Stimulated activated CD4-positive, alpha-beta T cell treated with anti-CD3 and anti-CD28 coated beads, TNF-alpha, amount 100 ng/mL, for 48 hours (primary cell): ENCODE data around the gene TRIL.

Experiments
- DNase-seq, 3 donors: peaks; one replicate each; pipeline ENCODE4 v3.0.0-alpha.2; 2020; ENCODE audit warnings: low read depth in 3 of 3

Gene TRIL

GRCh38 chr7:28983396-28984190 is 25.5 kb upstream of the TRIL start:
- DNase-seq, result no peak

- DNase-seq, result no peak
These were observed 23.0 kb upstream of the TRIL start for GRCh38 chr7:28981161-28981465.

- no peak for DNase-seq
These were observed 22.5 kb upstream of the TRIL start for GRCh38 chr7:28980451-28981160.

- no peak for DNase-seq
These were observed 21.6 kb upstream of the TRIL start for GRCh38 chr7:28979776-28980175.

- DNase-seq, result no peak
These were observed 19.8 kb upstream of the TRIL start for GRCh38 chr7:28977881-28978280.

- DNase-seq, result no peak
These were observed 17.9 kb upstream of the TRIL start for GRCh38 chr7:28976022-28976421.

GRCh38 chr7:28973591-28973990 is 15.5 kb upstream of the TRIL start:
- DNase-seq, result no peak

DNA sequence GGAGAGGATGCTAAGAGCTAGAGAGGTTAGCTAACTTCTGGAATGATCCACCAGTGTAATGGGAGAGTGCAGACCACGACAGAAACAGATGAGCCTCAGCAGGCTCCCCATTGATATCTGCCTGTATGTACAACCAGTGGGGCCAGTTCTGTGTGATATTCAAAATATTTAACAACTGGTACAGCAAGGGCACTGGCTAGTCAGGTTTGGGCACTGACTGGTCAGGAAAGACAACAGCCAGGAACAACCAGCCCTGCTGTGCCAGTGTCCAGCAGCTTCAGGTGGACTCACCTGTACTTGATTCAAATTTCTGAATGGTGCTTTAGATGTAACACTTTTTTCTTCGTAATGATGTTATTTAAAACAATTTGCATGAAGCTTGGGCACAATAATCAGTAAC is 5.9 kb upstream of the TRIL start:
- no peak for DNase-seq

DNA sequence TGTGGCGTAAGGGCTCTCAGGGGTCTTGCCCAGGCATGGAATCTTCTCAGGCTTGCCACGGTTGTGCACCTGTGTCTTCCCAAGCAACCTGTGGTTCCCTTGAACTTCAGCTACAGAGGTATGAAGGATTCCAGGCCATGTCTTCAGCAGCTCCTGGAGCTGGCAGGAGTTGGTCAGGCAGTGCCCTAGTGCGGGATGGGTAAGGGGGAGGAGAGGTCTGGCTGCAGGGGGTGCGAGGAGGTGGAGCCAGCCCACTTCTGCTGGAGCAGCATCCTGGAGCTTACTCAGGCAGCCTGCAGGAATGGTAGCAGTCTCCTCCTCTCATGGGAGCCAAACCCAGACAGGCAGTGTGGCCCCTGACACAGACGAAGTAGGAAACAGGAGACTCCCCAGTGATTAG is 3.8 kb upstream of the TRIL start:
- DNase-seq, result no peak

DNA sequence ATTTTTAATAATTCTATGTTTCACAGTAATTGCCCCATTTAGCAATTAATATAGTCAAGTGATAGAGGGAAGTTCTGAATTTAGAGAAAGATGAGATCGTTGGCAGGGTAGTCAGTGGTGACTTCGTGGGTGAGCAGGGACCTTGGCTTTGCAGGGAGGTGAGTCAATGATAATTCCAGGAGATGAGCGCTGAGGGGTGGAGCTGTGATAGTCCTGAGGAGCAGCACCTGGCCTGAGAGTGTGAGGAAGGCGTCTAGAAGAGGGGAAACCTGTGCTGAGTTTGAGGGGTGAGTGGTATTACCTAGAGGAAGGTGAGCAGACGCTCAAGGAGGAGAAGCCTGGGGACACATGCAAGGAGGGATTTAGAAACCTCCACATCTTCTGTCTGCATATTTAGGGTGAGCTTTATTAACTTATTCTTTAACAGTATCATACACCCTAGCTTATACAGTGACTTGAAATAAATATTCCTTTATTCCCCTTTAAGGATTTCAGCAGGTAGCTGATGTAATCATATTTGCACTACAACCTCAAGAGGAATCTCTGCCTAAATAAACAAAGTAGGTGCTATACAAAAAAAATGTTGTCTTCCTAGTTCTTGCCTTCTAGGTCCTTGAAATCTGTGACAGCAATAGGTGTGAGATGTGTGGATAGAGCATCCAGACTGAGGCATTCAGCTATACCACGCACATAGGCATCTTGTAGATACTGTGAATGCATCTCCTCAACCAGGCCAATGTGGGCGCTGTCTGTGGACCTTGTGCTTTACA is 2.1 kb upstream of the TRIL start:
- no peak for DNase-seq

DNA sequence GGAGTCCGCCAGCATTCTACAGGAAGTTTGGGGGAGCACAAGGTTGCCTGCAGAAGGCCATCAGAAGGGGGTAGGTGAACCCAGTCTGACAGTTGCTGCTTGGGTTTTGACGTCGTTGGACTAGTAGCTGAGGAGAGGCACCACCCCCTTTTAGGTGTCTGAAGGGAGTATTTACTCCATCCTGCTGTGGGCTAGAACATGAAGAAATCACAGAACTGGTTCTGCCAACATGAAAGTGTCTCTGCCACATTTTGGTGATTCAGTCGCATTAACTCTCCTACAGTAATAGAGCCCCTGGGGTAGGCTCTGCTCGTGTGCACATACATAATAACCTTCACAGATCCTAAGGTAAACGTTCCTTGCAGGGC is 834 bp upstream of the TRIL start:
- DNase-seq, result no peak

DNA sequence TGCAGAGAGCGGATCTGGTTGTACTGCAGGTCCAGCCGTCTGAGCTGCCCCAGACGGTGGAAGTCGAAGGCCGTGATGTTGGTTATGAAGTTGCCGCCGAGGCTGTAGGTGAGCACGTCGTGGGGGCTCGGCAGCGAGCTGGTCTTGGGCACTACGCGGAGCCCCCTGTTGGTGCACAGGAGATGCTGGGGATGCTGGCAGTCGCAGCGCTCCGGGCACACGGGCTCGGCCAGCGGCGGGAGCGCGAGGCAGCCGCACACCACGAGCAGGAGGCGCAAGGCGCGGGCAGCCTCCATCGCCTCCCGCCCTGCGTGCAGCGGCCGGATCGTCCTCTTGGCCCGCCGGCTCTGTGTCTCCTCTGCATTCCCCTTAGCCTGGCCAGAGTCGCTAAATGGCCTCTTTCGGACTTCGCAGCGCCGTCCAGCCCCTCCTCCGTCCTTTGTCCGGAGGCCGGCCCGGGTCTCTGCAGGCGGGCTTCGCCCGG is 337 bp downstream of the TRIL start:
- DNase-seq, result no peak

GRCh38 chr7:28957064-28957750 is 923 bp downstream of the TRIL start:
- DNase-seq, result no peak

- no peak for DNase-seq
These were observed 1.5 kb downstream of the TRIL start for GRCh38 chr7:28956608-28957063.

- no peak for DNase-seq
These were observed 2.2 kb downstream of the TRIL start for GRCh38 chr7:28955718-28956607.

GRCh38 chr7:28955356-28955717 is 2.8 kb downstream of the TRIL start:
- no peak for DNase-seq

GRCh38 chr7:28954946-28955345 is 3.2 kb downstream of the TRIL start:
- no peak for DNase-seq

DNA sequence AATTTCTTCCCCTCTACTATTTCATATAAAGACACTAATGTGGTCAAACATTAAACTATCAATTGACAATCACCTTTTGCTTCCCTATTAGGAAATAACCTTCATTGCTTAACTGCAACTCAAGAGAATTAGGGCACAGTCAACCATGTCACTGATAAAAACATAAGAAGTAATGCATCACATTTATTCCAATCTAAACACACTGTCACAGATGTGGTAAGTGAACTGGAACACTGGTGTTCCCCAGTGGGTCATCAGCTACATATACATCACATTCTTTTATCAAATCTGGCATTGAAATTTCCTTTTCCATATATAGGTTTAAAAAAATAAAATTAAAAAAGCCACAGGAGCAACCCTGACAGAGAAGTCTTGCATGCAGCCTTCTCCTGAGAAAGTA is 3.7 kb downstream of the TRIL start:
- DNase-seq, result no peak

DNA sequence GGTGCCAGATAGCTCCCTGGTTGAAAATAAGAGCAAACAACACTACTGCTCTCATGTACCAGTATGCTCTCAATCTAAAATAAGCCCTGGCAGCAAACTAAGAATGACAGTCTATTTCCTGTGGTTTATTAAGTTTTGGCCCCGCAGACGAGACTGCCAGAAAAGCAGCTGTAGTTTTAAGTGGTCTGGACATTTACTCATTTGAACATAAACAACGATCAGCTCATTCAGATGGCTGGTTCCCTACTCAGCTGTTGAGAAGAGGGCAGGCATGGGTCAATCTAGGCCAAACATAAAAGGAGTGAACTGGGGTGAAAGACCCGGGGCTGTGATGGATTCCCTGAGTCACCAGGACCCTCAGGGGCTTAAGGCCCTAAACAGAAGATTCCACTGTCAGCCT is 4.5 kb downstream of the TRIL start:
- DNase-seq, result no peak

DNA sequence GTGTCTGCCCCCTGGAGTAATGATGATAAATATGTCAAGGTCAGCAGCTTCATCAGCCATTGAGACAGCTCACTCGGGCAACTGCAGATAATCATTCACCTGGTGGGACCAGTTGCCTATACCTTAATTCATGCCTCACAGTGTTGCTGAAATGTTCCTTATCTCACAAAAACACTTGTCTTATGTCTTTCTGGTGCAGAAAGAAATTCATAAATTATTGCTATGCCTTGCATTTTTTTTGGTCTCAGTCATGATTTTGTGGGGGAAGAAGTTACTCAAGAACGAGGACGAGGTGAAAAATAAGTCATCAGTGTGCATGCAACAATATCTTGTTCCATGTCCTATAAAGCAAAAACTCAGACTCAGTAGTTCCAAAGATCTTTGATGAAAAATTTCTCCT is 16.0 kb downstream of the TRIL start:
- no peak for DNase-seq

DNA sequence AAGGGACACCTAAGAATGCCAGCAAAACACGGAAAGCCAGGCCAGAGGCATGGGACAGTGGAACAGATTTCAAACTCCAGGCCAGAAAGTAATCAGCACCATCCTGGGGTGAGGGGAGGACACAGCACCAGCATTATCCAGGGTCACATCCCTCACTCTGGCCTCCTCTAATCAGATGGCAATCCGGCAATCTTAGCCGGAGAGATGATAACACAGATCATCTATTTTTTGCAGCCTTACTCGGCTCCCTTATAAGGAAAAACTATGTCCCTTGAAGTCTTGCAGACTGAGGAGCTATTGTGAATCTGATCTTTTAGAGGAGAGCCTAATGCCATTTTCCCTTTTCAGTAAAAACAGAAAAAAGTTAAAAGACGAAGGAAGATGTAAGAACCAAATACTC is 16.5 kb downstream of the TRIL start:
- no peak for DNase-seq
